Pancreas (tissue), 10 donors: ENCODE data around the gene ATXN10. TPM values are rescaled to one million over a fixed set of nuclear protein-coding genes. Genes with fewer than 3 reads are reported as not detected.

Experiments used
- ATAC-seq, 4 donors: fragments of 200-7000 bp; cut with Tn5 transposase; one replicate each; pipeline versions ENCODE4 v1.8.0 to v1.9.1; 2020; ENCODE audit warnings: mild to moderate bottlenecking in 4 of 4, moderate library complexity in 4 of 4
- DNase-seq, 6 donors: peaks; one replicate each; pipeline ENCODE4 v3.0.0-alpha.2; 2020
- FAIRE-seq: peaks from 2 replicates; lab custom pipeline; 2012; peaks lifted over from hg19 to GRCh38; lab: Jason Lieb, UNC
- H3K27ac ChIP-seq, 4 donors: fragments of 200-600 bp; sonication (generic); 1 replicate in 3 of 4; 2 replicates in 1 of 4; pipeline versions ENCODE4 v1.5.0 to v1.8.0; 2020
- H3K27me3 ChIP-seq, 4 donors: fragments of 200-600 bp; one replicate each; pipeline ENCODE4 v1.8.0; 2021
- H3K36me3 ChIP-seq, 3 donors: fragments of 200-600 bp; sonication (generic) in 1 of 3; one replicate each; pipeline versions ENCODE4 v1.5.0 to v1.8.0; 2020 to 2021
- H3K4me1 ChIP-seq, 3 donors: fragments of 200-600 bp; one replicate each; pipeline ENCODE4 v1.8.0; 2021
- H3K4me3 ChIP-seq, 4 donors: fragments of 200-600 bp; sonication (generic) in 2 of 4; one replicate each; pipeline versions ENCODE4 v1.5.0 to v1.8.0; 2020 to 2021
- H3K9me3 ChIP-seq, 4 donors: fragments of 200-600 bp; one replicate each; pipeline ENCODE4 v1.8.0; 2021
- CTCF ChIP-seq, 4 donors: fragments of 200-600 bp; sonication (generic) in 3 of 4; IDR thresholded peaks; one replicate each; pipeline versions ENCODE4 v1.5.0 to v1.8.0; 2021; ENCODE audit warnings: antibody characterized with exemption in 4 of 4
- WGBS, 2 donors: extraction: QIAGEN DNeasy Blood & Tissue Kit; methylation state at CpG; one replicate each; pipeline ENCODE4 v1.1.7; 2013; 5-methylcytosine and 5-hydroxymethylcytosine counted together
- intact Hi-C, 3 donors: fragments of 100-400 bp; cut with DNase I; formaldehyde crosslinking; loops; one replicate each; pipeline versions ENCODE4 v1.11.1 to v1.14.2; 2022
- microRNA-seq, 2 donors: library from miRNA; unstranded; fragments of <30 nt; microRNA quantifications; one replicate each; pipeline versions ENCODE4 to v1.1.0, GENCODE V29; 2019 to 2020
- polyA plus RNA-seq, 2 donors: library from polyadenylated mRNA; stranded (reverse); fragments of 200-250 nt; gene quantifications; one replicate each; pipeline ENCODE4 v1.2.3, GENCODE V29; 2013
- total RNA-seq, 6 donors: library from RNA; stranded (reverse); fragmentation: NEBNext Ultra II Directional in 4 of 6; extraction: Animal tissue kit (Norgen Biotek cat#: 25700) in 4 of 6; gene quantifications; one replicate each; pipeline versions ENCODE4 v1.2.1 to v1.2.4, GENCODE V29; 2021 to 2023
- donor health status: healthy with polysubstance abuse.
- donor health status: DM: no; HTN: no; CAD: no; lungs with moderate emphysema.
- donor health status: DM: no; HTN: no; CAD: no.
- donor health status: control.
- donor health status: control.
- donor health status: Bipolar disorder and iron deficiency.
- donor health status: DM: yes; HTN: yes; CAD: no.
- donor health status: DM: no; HTN: no; CAD: no.
- donor health status: DM: no; HTN: no; CAD: no.
- donor health status: DM: yes; HTN: yes; CAD: no.

The ATXN10 gene
- total and polyA plus RNA-seq, 8 donors, result 19.1 to 75.1 (median 62.4) TPM

- no peaks in the 10 kb centered on the region for H3K9me3 ChIP-seq
- DNase-seq (peak in 2 of 6 donors; percentile 17 to 37), FAIRE-seq (no peak), ATAC-seq (no peak)
- no peaks in the 10 kb centered on the region for H3K36me3 ChIP-seq
- intact Hi-C loops, result no loop called here
- TF ChIP-seq CTCF (IDR thresholded peaks at IDR 0.05), result no peak
- H3K4me3 ChIP-seq, result no peak overlapping the region
- no peak overlapping the region for H3K27ac ChIP-seq
- H3K27me3 ChIP-seq, result no peaks in the 10 kb centered on the region
- no peaks in the 10 kb centered on the region for H3K4me1 ChIP-seq
- 71 to 75% methylated on average over 9 of the region's 9 CpGs for WGBS, 2 donors
Observed at GRCh38 chr22:45893516-45893915, 221.9 kb downstream of the ATXN10 start.

Small RNA genes lying within 50 kb of the gene (microRNA-seq; reads per million reads assigned to microRNA genes)
- gene MIR4762, result 0.29 to 0.39 reads per million in 2 donors

Other genes with a start within 250 kb of the ATXN10 start
- gene FBLN1, start 169.0 kb upstream of the ATXN10 start, total RNA-seq, result 100 to 1,000 TPM in 1 of 6 donors, 10 to 100 TPM in 5; 12.0 to 114 (median 44.5) TPM
- 10 to 100 TPM; 12.0 to 14.8 TPM for gene FBLN1, start 169.0 kb upstream of the ATXN10 start, polyA plus RNA-seq